ENCODE data around the gene ARFGEF3.

The ARFGEF3 gene

DNA sequence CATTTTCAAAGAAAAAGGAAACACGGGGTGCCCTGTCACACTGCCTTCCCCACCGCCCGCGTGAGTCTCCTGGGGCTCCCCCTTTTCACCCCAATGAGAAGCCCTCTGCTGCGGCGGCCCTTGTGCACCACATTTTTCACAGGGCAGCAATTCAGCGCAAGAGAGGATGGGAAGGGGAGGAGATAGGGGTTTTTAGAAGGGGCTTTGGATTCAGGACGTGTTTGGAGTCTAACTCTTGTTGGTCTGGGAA lies 726 bp upstream of the ARFGEF3 start:
- DNase-seq, result peak in 4 of 56 donors; percentile 33 to 56 (median 52)

GRCh38 chr6:138162111-138162954 lies 594 bp downstream of the ARFGEF3 start:
- DNase-seq, result peak in 15 of 56 donors; percentile 9 to 72 (median 46)

DNA sequence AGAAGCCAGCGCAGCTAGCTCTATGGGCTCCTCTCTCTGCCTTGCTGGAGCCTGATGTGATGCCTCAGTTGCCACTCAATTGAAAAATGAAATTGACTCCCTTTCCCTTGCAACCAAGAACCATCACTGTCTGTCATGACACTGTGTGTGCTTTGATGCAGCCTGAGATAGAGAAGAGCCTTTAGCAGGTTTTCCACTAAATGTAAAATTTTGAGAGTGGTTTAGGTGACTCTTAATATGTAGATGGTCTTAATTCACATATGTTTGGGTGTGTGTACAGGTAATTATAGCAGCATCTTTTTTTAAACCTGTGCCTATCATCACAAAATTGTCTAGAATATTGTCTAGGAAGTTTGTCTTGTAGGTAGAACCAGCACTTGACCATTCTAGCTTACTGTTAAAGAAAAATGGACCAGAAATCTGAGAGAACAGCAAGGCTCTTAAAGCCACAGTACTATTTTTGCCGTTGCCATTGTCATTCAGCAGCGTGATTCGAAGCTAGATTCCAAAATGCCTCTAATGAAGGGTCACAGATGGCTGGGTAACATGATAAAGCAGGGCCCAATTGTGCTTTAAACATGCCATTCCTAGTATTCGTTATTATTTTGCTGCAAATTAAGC lies 1.3 kb downstream of the ARFGEF3 start:
- DNase-seq, result peak in 1 of 56 donors; percentile 65

GRCh38 chr6:138175596-138175995 lies 13.9 kb downstream of the ARFGEF3 start:
- DNase-seq, result no peak

- DNase-seq, result no peak
Observed at GRCh38 chr6:138176652-138177232, 15.0 kb downstream of the ARFGEF3 start.

DNA sequence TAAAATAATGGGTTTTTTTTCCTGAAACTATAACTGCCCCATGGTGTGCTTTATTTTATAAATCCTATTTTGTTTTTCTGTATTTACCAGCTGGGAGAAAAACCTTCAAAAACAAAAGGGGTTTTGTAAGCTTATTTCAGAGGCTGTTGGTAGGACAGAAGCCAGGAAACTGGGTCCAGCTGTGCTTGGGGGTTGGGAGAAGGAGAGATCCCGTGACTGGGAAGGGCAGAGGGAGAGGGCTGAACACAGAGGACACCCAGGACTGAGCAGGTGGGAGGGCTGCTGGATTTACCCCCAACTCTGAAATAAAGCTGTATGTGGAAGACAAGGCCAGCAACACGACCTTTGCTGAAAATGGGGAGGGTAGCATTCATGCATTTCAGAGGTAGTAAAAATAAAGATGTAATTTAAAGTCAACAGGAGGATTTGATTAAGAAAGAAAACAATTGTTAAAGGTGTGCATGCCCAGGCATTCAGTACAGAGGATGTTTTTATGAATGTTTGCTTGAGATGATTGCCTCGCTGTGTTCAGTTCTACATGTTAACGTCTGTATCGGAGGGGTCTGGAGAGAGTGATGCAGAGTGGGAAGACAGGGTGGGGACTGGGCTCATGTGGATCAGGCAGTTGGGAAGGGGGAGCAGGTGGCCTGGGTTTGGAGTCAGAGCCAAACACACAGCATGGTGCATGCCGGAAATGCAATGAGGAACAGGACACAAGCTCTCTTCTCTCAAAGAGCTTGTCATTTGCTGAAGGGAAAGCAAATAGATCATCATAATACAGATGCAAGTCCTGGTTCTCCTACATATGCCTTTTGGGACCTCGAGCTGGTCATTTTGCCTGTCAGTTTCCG lies 21.4 kb downstream of the ARFGEF3 start:
- peak in 53 of 56 donors; percentile 21 to 89 (median 66) for DNase-seq

DNA sequence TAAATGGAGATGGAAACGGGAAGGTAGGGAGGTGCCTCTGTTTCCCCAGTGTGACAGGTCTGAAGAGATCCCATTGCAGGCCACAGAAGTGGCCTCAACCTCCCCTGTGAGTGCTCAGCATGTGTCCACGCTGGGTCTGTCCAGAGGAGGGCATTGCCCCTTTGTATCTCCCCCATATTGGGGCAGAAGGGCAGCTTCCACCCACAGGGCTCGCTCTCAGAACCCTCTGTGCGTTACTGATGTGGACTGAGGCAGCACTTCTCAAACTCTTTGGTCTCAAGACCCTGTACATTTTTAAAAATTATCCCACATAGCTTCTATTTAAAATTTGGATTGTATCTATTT lies 22.0 kb downstream of the ARFGEF3 start:
- peak in 10 of 56 donors; percentile 10 to 65 (median 43) for DNase-seq

DNA sequence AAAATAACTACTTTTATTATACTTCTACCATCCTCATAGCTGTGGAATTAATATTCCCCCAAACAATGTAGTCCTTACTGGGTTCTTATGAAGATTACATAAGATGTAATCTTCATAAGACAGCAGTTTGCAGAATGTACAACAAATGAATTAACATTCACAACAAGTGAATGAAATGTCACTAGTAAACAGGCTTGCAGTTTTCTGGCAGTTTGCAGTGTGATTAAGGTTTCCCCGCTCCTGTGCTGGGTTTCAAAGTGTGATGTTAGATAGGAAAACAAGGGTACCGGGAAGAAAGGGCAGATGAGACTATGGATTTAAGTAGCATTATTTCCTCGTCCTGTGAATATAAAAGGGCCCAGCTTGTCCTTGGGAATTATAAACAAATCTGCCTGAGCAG lies 22.5 kb downstream of the ARFGEF3 start:
- no peak for DNase-seq

GRCh38 chr6:138187156-138187555 lies 25.4 kb downstream of the ARFGEF3 start:
- DNase-seq, result no peak

DNA sequence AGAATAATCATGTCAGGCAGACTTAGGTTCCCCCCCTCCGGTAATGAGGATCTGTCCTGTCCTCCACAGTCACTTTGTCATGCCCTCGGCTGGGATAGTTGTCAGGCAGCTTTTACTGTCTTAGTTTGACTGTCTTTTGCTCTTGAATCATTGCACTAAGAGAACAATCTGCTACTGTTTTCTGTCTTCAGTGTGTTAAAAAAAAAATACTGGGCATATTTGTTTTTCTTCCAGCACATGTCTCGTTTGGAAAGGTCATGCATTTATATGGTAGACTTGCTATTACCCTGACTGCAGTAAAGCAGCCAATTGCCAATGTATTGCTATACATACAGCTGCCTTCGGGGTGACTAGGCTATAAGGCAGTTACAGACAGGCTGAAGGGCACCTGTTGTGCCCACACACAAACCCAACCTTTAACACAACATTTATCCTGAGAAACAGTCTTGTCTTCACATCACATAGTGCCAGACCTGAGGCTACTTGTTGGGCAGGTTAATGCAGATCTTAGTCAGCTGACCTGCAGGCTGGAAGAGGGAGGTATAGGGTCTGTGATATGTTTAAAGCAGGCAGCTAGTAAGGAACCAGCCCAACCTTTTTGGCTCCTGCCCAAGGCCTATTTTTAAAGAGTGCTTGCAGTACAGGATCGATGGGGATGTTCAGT lies 26.7 kb downstream of the ARFGEF3 start:
- peak in 15 of 56 donors; percentile 7 to 47 (median 23) for DNase-seq

DNA sequence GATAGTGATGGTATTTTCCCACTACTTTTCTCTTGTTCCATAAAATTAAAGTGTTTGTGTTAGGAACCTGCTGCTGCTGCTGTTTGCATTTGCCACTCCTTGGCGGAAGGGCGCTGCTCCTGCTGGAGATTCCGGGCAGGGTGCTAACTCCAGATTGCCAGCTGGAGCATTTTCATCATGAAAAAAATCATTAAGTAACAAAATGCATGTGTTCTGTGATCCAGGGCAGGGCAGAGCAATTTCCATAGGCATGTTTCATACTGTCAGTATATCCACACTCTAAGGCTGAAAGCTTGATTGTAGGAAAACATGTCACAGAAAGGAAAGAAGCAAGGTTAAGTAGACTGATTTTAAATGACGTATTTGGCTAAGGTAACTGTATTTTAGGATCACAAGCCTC lies 32.5 kb downstream of the ARFGEF3 start:
- peak in 1 of 56 donors; percentile 16 for DNase-seq

GRCh38 chr6:138196122-138196738 lies 34.5 kb downstream of the ARFGEF3 start:
- no peak for DNase-seq

DNA sequence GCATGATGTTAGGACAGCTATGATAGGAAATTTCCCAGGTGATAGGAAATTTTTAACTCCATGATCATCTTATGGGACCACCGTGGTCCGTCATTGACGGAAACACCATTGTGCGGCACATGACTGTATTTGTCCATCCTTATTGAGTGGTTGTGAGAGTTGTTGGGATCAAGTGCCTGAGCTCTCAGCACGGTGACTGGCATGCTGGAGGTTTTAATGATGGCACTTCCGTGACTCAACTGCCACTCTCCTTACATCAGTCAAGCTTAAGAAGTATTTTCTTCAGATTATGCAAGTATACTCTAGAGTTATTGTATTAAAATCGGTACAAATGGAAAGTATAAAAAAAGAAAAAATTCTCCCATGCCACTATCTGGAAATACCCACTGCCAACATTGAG lies 35.8 kb downstream of the ARFGEF3 start:
- no peak for DNase-seq

- DNase-seq, result no peak
Observed at GRCh38 chr6:138198430-138199091, 36.8 kb downstream of the ARFGEF3 start.

DNA sequence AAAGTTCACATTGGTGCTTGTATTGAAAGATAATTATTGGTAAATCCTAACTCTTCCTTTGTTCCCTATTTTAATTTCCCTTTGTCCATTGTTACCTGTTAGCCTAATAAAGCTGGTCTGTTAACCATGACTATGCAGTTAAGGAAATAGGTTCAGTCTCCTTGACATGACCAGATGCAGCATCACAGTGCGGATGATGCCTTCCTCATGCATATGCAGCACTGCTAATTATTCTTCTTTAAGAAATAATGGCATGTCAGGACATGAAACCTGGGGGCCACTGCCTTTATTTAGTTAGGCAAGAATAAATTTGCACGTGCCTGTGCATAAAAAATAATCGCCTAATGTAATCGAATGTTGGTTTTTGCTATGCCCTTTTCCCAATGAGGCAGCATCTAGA lies 40.1 kb downstream of the ARFGEF3 start:
- no peak for DNase-seq

- no peak for DNase-seq
Observed at GRCh38 chr6:138203315-138203714, 41.6 kb downstream of the ARFGEF3 start.

DNA sequence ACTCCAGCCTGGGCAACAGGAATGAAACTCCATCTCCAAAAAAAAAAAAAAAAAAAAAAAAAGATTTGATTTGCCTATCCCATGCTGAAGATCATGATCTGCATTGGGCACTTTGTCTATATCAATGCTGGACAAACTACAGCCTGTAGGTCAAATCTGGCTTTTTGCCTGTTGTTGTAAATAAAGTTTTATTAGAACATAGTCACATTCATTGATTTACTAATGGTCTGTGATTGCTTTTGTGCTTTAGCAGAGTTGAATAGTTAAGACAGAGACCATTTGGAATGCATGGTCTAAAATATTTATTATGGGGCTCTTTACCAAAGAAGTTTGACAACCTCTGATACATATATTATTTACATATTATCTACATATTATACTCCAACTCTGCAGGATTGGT lies 42.6 kb downstream of the ARFGEF3 start:
- no peak for DNase-seq

- DNase-seq, result no peak
Observed at GRCh38 chr6:138204792-138205384, 43.1 kb downstream of the ARFGEF3 start.

DNA sequence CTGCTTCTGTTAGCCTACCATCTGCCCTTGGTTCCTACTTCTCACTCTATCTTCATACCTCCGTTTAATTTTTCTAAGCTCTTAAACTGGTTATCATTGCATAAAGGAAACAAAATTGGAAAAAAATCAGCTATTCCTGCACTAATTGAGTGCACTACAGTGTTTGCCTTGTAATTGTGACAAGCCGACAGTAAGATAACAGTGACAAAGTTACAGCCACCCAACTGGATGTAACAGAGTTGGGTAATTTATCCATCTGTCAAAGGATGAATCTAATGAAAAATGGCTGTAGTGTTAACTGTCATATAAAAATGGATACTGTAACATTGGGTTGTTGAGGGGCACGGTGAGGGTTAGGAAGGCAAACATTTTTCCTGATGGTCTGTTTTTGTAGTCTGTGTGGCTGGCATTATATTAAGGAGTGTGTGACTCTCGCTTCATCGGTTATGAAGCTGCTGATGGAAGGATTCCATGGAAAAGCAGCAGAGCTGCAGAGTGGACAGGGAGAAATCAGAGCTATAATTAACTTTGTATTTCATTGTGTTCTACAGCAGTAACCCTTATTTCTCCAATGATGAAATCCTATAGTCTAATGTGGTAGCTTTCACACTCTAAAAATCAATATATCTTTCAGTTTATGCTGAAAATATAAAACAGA lies 43.8 kb downstream of the ARFGEF3 start:
- no peak for DNase-seq
